Stimulated activated naive CD4-positive, alpha-beta T cell (primary cell): ENCODE data around the gene BCORL1.

Experiments used
- DNase-seq, 6 experiments: peaks; one replicate each; lab custom pipeline; 2025; lab: John Stamatoyannopoulos, UW

The BCORL1 gene

DNA sequence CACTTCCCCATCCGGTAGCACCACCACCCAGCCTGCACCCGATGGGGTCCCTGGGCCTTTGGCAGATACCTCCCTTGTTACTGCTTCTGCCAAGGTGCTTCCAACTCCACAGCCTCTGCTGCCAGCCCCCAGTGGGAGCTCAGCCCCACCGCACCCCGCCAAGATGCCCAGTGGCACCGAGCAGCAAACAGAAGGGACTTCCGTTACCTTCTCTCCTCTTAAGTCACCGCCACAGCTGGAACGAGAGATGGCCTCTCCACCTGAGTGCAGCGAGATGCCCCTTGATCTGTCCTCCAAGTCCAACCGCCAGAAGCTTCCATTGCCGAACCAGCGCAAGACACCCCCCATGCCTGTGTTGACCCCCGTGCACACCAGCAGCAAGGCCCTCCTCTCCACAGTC lies 31.9 kb downstream of the BCORL1 start:
- no peak for DNase-seq

DNA sequence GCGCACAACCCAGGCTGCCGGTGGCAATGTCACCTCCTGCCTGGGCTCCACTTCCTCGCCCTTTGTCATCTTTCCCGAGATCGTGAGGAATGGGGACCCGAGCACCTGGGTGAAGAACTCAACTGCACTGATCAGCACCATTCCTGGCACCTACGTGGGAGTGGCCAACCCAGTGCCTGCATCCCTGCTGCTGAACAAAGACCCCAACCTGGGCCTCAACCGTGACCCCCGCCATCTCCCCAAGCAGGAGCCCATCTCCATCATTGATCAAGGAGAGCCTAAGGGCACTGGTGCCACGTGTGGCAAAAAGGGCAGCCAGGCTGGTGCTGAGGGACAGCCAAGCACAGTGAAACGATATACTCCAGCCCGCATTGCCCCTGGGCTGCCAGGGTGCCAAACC lies 32.3 kb downstream of the BCORL1 start:
- DNase-seq: no peak

DNA sequence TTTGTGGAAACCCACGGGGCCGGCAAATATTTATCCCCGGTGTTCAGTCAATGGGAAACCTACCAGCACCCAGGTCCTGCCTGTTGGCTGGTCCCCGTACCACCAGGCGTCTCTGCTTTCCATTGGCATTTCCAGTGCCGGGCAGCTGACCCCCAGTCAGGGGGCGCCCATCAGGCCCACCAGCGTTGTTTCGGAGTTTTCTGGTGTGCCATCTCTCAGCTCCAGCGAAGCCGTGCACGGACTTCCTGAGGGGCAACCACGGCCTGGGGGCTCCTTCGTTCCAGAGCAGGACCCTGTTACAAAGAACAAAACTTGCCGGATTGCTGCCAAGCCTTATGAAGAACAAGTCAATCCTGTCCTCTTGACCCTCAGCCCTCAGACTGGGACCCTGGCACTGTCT lies 32.7 kb downstream of the BCORL1 start:
- no peak for DNase-seq

DNA sequence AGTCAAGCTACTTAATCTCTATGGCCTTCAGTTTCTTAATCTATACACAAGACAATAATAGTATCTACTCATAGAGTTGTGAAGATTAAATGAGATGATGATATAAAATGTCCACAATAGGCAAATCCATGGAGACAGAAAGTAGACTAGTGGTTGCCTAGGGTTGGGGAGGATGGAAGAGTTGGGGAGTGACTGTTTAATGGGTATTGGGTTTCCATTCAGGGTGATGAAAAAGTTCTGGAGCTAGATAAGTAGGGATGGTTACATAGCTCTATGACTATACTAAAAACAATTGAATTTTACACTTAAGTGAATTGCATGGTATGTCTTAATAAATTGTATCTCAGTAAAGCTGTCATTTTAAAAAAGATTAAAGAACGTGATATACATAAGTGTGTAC lies 35.7 kb downstream of the BCORL1 start:
- DNase-seq: no peak

DNA sequence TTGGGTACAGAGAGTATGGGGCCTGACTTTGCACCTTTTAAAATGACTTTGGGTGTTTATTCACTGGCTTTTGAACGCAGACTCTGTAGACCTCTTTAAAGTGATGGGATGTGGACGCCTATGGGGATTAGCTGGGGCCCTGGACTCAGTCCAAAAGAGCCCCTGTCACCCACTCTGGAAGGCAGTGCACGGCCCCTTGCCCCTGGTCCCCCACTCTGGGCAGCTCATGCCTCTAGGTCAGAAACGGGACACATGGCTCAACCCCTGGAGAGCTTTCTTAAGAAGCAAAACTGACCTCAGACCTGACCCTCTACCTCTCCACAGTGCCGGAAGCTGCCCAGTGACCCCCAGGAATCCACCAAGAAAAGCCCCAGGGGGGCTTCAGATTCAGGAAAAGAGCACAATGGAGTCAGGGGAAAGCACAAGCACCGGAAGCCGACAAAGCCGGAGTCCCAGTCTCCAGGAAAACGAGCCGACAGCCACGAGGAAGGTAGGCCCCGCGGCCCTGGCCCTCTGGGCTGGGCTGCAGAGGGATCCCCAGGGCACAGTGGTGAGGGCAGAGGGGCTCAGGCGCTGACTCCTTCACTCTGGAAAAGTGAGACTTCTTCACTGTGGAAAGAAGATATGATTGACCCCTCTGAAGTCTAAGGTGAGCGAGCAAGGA lies 38.4 kb downstream of the BCORL1 start:
- no peak for DNase-seq

DNA sequence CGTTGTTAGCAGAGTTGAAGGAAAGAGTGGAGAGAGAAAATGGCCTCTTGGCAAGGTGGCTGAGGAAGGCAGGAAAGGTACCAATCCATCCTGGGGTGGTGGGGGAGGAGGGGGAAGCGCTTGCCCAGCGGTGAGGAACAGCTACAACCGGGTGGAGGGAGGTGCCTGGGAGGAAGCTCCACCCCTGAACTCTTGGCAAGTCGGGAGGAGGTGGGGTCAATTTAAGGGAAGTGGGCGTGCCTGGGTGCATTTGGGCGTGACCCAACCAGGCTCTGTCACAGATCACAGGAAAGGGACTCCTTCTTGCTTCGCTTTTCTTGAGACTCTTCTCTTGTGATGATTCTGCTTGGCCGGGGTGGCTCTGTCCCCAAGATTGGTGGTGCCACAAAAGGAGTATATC lies 41.7 kb downstream of the BCORL1 start:
- peak; percentile 64 to 84 (median 76) for DNase-seq

DNA sequence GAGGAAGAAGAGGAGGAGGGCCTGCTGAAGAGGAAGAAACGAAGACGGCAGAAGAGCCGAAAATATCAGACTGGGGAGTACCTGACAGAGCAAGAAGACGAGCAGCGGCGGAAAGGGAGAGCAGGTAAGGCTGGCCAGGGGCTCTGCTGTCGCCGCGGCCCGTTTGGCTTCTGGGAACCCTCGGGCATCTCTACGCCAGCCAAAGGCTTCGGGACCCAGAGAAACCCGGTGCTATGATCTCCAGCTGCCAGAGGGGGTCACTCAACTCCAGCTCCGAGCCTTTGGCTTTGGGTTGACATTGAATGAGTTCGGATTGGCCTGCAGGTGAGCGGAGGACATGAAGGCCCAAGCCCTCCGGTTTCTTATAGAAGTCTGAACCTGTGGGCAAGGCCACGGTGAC lies 42.8 kb downstream of the BCORL1 start:
- no peak for DNase-seq

DNA sequence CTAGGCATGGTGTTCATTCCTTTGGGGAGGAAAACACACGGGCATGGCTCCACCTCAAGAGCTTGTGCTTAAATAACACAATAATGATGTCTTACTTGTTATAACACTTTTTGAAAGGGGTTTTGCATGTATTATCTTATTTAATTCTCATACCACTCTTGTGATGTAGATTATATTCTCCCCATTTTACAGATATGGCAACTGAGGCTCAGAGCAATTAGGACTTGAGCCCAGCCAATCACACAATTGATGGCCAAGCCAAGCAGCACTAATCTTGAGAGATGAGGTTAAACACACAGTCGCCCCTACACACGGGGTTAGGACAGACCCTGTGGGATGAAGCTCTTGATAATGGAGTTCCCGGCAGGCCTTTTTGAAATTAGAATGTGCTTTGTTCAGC lies 45.1 kb downstream of the BCORL1 start:
- no peak for DNase-seq

DNA sequence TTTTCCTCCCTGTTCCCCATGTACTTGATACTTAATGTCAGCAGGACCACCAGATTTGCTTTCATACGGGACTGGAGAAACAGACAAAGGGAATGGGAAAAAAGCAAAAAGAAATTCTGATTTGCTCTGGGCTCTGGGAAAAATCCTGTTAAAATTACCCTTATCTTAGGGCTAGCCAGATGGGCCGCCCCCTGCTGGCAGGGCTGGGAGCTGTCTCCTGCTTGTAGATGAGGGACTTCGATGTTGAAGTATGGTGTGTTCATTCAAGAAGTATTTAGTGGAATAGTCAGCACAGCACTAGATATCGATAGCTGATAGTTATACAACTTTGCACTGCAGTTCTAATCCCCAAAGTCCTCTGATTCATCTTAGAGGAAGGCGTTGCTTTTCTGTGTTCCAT lies 45.8 kb downstream of the BCORL1 start:
- peak in 5 of 6 experiments; percentile 28 to 48 (median 40) for DNase-seq

DNA sequence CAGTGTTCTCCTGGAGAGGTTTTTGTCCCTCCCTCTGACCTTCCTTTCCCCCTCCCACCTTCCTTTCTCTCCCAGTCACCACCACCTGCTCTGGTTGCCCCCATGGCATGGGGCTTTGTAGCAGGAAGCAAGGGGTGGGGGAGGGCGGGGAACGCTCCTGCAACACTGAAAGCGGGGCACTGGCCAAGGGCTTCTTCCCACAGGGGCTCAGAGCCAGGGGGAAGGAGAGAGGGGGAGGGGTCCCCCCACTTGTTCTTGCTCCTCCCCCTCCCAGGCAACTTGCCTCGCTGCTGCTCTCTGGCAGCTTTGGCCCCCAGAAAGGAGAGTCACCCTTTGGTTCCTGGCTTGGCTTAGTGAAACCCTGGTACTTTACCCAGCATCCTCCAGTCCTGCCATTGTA lies 48.4 kb downstream of the BCORL1 start:
- no peak for DNase-seq

DNA sequence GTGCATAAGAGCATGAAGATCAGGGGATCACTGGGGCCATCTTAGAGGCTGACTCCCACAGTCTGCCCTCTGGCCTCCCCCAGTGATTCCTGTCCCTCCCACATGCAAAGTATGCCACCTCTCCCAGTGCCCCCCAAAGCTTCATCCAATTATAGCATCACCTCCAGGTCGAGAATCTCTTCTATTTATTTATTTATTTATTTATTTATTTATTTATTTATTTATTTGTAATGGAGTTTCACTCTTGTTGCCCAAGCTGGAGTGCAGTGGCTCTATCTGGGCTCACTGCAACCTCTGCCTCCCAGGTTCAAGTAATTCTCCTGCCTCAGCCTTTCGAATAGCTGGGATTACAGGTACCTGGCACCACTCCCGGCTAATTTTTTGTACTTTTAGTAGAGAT lies 50.1 kb downstream of the BCORL1 start:
- DNase-seq: no peak

DNA sequence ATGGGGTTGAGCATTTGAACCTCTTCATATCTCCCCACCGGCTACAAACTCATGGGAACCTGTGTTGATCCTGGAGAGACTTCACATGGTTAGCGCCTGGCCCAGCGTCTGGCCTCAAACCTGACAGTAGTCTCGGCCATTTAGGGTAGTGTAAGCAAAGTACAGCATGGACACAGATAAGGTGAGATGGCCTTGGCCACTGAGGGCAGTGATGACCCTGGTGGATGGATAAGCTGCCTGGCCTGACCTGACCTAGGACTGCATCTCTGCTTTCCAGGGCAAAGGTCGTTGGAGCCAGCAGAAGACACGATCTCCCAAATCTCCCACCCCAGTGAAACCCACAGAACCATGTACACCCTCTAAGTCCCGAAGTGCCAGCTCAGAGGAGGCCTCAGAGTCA lies 51.7 kb downstream of the BCORL1 start:
- no peak for DNase-seq

DNA sequence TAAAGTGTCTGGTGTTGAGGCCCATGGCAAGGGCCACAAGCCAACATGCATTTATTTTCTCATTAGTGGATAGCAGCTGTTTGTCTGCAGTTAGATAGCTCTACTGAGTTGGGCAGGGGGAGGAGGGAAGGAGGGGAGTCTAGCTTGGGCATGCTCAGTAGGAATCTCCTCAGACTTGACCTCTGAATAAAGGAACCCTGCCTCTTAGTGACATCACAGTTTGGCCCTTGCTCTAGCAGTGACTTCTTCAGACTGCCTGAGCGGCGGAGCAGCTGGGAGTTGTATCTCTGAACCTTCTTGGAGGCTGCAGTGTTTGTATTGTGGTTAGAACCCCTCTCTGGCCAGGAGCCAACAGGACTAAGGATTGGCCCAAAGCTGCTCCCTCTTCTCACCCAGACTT lies 57.4 kb downstream of the BCORL1 start:
- no peak for DNase-seq

DNA sequence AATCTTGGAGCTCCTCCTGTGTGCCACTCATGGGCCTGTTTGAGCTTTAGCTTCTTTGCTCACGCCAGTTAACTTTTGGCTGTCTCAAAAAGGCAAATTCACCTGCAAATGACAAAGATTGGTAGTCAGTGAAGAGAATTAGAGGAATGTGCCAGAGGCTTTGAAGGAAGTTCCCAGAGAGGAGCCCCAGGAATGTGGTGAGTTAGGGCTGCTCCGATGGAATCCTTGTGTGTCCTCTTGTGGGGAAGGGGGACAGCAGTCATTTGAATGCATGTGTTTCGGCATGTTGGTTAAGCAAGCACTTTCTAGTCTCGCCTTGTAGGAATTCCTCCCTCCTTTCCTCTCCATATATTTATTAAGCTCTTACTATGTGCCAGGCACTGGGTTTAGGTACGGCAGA lies 65.0 kb downstream of the BCORL1 start:
- no peak for DNase-seq

DNA sequence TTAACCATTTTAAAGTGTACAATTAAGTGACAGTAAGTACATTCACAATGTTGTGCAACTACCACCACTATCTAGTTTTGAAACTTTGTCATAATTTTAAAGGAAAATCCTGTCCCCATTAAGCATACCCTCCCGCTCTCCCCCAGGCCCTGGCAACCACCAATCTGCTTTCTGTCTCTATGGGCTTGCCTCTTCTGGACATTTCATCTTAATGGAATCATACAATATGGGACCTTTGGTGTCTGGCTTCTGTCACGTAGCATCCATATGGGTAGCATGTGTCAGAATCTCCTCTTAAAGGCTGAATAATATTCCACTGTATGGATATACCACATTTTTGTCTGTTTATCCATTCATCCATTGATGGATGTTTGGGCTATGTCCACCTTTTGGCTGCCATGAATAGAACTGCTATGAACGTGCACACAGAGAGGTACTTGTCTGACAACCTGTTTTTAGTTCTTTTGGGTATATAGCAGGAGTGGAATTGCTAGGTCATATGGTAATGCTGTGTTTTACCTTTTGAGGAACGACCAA lies 66.3 kb downstream of the BCORL1 start:
- DNase-seq: no peak

DNA sequence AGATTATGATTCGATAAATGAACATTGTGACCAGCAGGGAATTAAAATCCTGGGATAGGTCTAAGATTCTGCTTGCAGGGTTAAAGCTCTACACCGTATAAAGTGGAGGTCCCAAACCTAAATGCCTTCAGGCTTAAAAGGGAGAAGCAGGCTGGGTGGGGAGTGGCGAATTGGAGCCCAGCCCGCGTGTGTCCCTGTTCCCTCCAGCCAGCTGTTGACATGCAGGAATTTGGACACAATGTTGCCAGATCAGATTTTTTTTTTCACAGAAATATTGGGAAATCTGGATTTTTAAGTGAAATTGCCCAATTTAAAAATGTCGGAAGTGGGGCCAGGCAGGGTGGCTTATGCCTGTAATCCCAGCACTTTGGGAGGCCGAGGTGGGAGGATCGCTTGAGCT lies 67.4 kb downstream of the BCORL1 start:
- DNase-seq: no peak

DNA sequence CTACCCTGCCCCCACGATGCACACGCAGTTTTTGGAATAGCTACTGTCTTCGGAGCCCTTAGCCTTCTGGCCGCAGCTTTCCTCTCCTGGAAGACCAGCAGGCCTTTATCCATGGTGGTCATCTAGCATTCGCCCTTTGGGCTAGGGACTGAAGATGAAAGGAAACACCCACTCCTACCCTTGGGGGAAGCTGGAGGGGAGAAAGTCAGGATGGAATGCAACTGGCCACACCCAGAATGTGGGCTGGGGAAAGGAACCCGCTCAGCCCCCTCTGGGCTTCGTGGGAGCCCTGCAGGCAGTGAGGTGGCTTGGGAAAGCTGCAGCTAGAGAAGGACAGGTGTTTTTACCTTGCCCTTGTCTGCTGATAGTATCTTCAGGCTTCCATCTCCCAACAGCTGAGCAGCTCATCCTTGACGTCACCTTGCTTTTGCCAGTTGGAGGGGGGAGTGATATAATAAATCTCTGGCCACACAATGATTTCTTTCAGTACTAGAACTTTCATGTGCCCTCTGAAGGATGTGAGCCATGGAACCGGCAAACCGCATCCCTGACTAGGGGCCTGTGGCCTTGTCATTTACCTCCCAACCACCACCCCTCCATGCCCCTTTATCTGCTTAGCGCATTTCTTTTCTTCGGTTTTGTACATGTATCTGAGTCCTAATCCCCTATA lies 68.9 kb downstream of the BCORL1 start:
- DNase-seq: no peak

DNA sequence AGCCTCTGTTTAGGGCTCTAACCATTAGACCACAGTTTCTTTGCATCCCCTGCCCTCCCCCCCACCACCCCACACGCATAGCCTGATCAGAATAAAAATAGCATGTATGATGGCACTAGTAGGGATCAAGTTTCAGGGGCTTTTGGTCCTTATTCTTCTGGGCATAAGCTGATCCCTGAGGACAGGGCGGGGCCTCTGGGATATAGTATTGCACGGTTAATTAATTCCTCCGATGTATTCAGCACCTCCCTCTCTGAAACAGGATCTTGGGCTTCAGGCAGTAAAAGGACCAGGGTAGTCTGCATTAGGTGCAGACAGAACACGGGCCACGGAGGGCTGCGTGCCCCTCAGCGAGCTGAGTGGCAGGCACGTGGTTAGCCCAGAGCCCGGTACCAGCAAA lies 70.8 kb downstream of the BCORL1 start:
- DNase-seq: no peak

DNA sequence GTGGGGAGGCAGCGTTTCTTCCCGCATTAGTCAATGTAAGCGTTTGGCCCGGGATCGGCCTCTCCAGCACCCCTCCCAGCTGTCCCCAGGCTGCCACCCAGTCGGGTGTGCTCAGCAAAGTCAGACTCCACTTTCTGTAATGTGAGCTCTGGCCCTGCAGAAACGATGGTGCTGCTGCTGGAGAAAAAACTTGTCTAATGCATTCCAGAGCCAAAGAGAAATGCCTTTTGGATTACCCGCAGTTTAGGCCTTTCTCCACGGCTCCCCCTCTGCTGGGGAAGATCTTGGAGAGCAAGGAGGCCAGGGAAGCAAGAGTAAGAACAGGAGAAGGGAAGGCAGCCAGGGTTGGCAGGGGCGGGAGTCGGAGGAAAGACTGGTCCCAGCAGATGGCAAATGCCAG lies 72.7 kb downstream of the BCORL1 start:
- DNase-seq: no peak

DNA sequence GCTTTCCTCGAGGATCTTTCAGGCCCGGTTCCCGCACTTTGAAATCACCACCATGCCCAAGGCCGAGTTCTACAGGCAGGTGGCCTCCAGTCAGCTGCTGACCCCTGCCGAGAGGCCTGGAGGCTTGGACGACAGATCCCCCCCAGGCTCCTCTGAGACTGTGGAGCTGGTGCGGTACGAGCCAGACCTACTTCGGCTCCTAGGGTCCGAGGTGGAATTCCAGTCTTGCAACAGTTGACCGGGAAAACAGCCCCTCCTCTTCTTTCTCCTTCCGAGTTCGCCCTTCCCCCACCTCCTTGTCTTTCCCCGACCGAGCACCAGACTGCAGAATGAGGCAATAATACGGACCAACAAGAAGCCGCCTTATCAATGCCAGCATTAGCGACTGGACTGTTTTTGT lies 73.5 kb downstream of the BCORL1 start:
- no peak for DNase-seq

DNA sequence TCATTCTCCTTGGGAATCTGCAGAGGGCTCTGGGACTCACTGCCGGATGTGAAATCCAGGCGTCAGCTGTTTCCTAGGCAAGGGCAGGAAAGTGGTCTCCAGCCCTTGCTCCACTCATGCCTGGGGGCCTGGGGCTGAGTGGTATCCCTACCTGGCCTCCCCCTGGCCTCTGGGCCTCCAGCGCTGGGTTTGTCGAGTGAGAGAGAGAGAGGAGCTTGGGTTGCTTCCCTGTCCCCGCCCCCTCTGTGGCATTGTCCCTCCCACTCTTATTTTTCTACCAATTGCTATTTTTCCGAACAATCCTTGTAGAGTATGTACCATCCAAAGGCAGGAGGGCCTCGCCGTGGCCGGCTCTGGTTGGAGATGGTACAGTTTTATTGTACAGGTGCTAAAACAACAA lies 74.8 kb downstream of the BCORL1 start:
- no peak for DNase-seq

DNA sequence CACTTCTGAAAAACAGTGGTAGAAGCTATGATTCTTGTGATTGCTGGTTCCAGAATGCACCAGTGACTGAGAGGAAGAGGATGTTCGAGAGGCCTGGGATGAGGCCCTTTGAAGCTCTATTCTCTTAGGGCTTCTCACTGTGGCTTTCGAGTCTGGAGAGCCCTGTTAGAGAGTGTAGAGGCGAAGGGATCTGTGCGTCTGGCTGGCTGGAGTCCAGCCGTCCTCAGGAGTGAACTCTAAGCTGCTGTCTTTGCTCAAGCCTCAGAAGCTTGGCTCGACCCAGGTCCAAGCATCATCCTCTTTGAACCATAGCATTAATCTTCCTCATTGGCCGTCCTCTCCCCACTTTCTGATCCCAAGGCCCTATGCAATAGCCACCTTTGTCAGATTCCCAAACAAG lies 76.2 kb downstream of the BCORL1 start:
- no peak for DNase-seq

DNA sequence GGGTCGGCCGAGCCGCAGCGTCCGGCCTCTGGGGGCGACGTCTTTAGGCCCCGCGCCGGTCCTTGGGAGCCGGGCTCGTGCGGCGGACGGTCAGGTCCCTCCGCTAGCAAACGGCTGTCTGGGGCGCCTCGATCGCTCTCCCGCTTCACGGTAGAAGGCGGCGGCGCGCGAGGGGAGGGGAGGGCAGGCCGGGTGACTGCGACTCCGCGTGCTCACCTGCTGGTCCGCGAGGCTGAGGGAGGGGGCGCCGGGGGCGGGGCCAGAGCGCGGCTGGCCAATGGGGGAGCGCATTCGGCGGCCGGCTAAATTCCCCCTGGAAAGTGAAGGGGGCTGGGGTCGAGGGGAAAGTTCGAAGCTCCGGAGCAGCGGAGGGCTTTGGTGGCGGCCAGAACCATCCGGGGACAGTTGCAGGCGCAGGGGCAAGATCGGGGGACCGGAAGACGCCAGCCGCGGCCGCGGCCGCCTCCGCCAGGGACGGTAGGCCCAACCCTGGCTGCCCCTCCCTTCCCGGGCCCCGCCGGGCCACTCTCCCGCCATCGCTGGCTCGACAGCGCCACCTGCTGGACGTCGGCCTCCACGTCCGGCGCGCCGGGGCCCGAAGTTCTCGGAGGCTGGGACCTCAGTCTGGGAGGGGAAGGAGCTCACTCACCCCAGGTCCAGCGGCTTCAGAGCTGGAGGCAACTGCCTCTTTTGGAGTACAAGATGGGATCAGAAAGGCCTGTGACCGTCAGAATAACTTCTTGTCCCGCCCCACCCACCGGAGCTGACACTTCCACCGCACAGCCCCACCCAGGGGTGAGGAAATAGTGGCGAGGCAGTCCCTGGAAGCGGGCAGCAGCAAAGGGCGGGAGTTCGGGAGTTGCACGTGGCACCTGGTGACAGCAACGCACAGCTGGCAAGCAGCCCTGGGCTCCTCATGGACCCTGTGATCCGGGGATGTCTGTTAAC lies 78.0 kb downstream of the BCORL1 start:
- peak; percentile 42 to 80 (median 67) for DNase-seq
